Tibial nerve (tissue), 4 donors: Measurements from ENCODE around the gene PNPLA2.

ENCODE experiments used
- CTCF ChIP-seq, 5 experiments: fragments of 200-600 bp in 3 of 5; fragments of 450-650 bp in 2 of 5; sonication (generic) in 3 of 5; IDR thresholded peaks; one replicate each; pipeline ENCODE4 v1.5.1; 2016 to 2019; ENCODE audit warnings: antibody characterized with exemption in 5 of 5, mild to moderate bottlenecking in 3 of 5, moderate library complexity in 2 of 5
- EP300 ChIP-seq, 2 donors: sonication (generic); formaldehyde crosslinking; IDR thresholded peaks; one replicate each; pipeline ENCODE4 v1.6.1; 2017; ENCODE audit warnings: antibody characterized with exemption in 2 of 2, mild to moderate bottlenecking in 1 of 2
- POLR2A ChIP-seq, 2 donors: fragments of 450-650 bp; IDR thresholded peaks; one replicate each; pipeline ENCODE4 v1.6.1; 2017; ENCODE audit warnings: antibody characterized with exemption in 2 of 2, mild to moderate bottlenecking in 2 of 2, moderate library complexity in 2 of 2

GRCh38 chr11:799641-800316 is 18.9 kb upstream of the PNPLA2 start:
- TF ChIP-seq POLR2A (IDR thresholded peaks at IDR 0.05) (no peak), CTCF (IDR thresholded peaks at IDR 0.05) (no peak), EP300 (IDR thresholded peaks at IDR 0.05) (no peak)
